NCI-H524 (cell line): Measurements from ENCODE around the gene AFF3.

Experiments
- DNase-seq, 2 experiments: peaks; one replicate each; lab custom pipeline; 2025; lab: John Stamatoyannopoulos, UW

AFF3 gene

DNA sequence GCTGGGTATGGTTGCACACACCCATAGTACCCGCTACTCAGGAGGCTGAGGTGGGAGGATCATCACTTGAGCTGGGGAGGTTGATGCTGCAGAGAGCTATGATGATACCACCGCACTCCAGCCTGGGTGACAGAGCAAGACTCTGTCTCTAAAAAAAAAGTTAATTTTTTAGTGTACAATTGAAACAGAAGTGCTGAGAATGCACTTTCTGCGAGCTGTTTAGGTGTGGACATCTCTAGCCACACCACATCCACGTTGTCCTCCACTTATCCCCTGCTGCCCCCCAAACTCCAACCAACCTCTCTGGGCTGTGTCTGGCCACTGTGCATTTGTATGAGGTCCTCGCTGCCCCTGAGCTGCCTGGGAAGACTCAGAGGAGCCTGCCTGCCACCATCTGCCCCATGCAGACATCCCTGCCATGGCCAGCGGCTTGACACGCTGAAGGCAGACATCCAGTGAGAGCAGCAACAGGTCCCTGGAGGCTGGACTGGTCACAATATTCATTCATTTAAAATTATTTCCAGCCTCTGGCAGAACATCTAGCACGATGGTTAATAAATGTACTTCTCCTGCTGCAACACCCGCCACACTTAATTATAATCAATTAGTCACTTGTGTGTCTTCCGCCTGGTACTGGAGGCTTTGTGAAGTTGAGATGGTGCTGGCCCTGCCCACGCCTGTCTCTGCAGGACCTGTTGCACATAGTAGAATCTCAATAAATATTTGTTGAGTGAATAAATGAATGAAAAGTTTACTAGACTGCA lies 3.7 kb upstream of the AFF3 start:
- no peak for DNase-seq

DNA sequence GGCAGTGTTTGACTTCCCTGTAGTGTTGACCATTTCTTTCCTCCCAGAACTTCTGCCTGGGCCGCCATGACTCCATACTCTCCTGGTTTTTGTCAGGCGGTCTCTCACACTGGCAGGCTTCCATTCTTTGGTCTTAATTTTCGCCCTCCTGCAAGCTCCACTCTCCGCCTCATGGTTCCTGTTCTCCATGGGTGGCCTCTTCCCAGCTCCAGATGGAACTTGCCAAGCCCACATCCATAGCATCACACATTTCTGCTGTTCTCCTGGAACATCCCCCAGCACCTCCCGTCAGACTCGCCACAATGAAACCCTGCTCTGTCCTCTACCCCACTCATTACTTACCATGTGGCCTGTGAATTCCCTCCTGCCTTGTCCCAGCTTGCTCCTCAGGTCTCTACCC lies 896 bp upstream of the AFF3 start:
- DNase-seq, result no peak

DNA sequence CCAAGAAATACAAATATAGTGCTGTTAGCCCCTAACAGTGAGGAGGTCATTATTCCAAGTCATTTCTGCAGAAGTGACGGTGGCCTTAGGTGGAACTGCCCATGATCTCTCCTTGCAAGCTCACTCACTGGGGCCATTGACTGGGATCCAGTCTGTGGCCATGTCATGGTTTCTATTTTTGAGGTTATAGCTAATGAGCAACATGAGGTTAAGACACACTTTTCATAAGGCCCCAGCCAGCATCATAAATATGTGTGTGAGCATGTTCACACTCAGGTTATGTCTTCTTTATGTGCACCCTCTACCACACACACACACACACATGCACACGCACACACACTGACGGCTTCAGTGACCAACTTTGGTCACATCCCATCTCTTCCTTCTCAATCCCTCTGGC lies 484 bp downstream of the AFF3 start:
- DNase-seq, result no peak

DNA sequence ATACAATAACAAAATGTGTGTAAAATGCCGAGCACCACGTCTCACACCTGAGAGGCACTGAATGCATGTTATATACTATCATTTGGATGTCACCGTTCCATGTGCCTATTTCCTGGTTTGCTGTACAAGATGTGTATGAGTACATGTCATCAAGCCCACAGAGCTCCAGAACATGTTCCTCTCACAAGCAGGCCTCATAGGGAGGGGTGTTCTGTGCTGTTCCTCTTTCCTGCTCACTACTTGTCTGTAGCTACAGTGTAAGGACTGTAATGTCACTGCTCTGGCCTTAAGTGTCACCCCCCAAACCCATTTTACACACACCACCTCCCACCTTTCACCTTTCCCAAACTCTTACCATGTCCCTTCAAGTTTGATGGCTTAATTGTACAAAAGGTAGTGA lies 1.8 kb downstream of the AFF3 start:
- DNase-seq, result no peak

DNA sequence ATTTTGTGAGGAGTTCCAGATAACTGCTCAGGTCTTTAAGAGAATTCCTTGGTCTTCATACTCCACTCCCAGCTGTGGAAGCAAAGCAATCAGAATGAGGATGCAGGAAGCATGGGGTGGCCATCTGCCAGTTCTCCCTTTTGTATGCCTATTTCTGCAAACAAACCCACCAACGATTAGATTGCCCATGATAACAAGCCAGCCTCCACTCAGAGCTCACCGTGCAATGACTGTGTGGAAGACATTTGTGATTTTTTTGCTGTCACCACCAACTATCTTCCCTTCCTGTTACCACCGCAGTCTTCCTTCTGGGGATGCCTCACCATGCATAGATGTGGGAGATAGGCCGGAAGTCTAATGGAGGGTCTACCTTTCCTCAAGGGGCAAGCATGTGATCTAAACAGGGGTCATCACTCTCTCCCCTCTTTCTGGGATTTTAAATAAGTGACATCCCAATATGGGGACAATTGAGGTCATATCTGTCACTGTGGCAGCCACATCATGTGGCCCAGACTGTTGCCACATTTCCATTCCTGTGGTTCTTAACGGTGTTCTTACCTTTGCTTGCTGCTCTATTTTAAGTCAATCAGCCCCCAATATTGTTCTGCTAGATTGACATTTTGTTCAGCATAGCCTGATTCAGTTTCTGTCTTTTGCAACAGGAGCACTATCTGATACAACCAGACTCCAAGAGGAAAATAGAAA lies 4.4 kb downstream of the AFF3 start:
- DNase-seq, result no peak

DNA sequence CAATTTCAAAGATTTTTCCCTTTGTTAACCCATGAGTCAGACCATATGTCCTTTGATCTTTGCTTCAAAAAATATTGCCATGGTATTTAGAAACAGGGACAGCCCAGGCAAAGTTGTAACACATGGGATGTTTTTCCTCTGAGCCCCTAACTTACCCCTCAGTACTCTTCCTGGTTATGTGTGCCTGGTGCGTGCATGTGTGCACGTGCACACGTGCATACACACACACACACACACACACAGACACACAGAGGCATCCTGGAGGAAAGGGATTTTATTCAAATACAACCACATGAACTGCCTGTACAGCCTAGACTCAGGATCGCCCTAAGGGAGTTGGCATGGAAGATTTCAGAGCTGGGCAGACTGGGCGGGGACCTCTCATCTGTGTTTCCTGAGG lies 5.1 kb downstream of the AFF3 start:
- no peak for DNase-seq

DNA sequence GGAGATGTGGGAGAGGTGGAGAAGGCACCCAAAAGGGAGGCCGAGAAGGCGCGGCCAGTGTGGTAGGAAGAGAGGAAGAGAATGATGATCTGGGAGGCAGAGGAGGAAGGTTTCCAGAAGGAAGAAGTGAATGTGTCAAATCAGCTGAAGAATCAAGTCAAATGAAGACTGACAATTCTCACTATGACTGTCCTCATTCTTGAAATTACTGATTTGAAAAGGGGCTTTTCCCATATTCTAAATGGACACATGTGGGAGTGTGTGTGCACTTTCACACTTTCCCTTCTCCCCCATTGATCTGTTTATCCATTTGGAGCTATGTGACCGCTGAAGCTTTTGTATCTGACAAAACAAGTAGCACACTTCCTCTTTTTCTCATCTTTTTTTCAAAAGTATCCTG lies 6.1 kb downstream of the AFF3 start:
- no peak for DNase-seq

DNA sequence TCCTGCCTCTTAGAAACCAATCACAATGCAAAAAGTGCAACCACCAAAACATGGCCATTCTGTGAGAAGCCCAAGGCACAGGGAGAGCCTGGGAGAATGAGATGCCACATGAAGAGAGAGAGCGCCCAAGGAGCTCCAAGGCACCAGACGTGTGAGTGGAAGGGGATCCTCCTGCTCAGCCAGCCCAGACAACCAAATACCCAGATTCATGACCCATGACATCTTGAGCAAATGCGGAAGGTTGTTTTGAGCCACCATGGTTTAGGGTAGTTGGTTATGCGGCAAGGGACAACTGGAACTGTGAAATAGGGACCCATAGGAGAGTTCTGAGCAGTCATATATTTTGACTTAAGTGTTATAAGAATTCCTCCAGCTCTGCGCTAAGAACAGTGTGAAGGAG lies 7.0 kb downstream of the AFF3 start:
- DNase-seq, result no peak

DNA sequence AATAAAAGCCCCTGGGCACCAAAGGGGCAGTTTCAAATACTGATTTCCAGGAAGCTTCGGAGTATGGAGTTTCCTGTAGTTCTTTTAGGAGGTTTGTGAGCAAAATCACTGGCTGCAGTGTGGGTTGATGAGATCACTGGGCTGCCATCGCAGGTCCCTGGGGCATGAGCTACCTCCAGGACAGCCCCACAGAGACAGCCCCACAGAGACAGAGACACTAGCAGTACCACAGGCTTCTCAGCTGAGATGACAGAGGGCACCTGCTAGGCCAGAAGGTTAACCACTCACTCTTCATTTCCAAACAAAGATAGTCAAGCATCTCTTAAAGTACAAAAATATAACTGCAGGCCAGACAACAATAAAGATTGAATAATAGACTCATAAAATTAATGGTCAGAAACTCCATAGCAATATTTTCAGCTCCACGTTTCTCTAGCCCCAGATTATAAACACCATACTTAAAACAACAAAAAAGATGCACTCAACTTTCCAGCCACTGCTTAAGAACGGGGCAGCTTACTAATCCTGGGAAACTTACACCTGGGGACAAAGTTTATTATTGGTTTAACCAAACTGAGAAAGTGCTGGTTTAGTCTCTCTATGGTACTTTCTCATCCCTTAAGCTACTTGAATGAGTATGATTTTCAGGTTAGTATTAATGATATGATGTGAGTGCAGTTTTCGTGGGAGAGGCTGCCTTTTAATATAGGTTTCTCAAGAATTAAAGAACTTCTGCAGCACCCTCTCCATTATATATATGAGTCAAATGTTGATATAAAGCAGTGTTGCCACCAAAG lies 11.6 kb downstream of the AFF3 start:
- no peak for DNase-seq

DNA sequence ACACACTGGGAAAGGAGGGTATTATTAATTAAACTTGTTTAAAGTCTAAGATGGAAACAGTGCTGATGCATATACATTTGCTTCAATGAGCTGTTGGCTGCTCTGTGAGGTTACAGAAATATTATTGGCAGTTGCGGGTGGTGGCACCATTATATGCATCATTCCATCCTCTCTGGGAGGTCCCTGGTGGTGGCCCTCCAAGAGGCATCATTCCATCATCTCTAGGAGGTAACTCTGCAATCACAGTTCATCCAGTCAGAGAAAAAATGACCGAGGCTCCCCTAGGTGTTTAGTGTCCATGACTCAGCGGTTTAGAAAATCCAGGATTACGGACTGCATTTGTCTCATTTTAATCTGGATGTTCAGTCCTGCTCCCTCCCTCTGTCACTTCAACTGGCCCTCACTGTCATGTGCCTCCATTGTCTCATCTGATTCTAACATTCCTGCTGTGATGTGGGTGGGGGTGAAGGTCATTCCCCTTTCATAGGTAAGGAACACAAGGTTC lies 15.4 kb downstream of the AFF3 start:
- no peak for DNase-seq

DNA sequence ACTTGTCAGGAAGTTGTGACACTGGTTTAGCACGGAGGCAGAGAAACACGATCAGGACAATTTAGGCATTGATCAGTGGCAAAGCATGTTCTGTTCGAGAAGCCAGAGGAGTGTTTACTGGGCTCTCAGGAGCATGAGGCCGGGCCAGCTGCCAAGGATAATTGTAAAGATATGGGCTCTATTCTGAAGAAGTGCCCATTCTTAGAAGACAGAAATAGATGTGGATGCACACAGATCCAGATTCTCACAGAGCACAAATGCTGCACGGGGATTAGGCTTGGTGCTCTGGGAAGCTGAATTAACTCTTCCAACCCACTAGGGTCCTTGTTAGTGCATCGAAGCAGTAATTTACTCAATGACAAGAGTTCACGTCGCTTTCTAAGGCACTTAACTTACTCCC lies 16.2 kb downstream of the AFF3 start:
- DNase-seq, result peak; percentile 26 to 55

DNA sequence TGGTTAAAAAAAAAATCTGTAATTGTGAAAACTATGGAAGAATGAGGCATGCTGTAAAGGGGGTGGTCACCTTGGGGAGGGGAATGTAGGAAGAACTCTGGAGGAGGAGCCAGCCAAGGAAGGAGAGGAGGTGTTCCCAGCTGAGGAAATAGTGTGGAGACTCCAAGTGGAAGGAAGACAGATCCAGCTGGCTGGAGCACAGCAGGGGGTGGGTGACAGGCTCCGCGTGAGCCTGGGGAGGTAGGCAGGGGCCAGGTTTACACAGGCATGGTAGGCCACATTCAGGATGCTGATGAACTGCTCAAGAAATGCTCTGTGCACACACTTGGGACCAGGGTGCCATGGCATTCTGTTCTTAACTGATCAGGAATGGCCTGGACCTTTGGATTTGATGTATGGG lies 16.8 kb downstream of the AFF3 start:
- DNase-seq, result no peak

DNA sequence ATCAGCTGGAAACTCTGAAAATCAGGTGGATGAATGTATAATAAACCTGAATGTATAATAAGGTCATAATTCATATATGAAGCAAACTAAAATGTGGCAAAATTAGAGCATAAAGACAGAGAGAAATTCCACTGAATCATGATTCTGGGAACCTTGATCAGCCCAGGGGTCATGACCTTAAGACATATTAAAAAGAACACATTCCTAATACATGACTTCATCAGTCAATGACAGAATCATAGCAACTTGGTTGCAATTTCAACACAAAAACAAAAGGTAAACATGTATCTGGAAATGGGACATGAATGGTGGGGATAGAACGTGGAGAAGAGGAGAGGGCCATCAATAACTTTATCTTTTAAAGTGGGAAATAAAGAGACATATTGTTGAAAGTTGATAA lies 17.6 kb downstream of the AFF3 start:
- no peak for DNase-seq

DNA sequence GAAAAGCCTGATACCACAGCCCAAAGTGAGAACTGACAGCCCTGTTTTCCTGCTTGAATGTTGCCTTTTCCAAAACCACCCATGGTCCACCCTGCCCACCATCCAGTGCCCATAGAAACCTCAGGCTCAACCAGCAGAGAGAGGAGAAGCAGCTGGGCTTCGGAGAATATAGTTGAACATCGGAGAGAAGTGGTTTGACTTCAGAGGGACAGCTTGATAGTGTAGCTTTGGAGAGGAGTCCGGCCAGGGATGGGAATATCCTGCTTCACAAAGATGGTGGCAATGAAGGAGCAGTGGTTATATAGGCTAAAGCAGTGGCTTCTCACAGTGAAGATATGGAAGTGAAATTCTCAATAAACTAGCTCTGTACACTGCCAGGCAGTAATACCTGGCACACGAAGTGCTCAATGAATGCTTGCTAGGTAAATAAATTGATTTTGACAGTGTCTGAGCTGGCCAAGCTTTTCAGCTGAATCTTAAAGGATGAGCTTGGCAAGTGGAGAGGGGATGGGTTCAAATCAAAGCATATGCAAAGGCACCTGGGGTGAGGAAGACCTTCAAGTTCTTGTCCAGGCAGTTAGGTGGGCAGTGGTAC lies 21.2 kb downstream of the AFF3 start:
- no peak for DNase-seq

DNA sequence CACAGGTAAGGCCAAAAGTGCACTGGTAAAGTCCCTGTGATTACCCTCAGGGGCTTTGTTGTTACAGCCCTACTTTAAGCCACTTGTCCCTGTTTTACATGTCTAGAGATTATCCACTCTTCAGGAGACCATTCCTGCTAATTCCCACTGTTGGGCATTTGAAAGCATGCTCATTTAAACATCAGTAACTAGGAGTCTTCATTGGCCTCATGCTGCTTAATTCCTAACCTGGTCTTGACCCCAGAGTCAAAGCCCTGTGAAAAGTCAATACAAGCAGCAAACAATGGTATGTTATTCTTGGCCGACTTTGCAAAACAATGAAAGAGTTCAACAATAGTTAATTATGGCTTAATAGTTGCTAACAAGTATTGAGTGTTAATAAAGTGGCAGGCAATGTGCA lies 23.2 kb downstream of the AFF3 start:
- peak; percentile 17 to 42 for DNase-seq

DNA sequence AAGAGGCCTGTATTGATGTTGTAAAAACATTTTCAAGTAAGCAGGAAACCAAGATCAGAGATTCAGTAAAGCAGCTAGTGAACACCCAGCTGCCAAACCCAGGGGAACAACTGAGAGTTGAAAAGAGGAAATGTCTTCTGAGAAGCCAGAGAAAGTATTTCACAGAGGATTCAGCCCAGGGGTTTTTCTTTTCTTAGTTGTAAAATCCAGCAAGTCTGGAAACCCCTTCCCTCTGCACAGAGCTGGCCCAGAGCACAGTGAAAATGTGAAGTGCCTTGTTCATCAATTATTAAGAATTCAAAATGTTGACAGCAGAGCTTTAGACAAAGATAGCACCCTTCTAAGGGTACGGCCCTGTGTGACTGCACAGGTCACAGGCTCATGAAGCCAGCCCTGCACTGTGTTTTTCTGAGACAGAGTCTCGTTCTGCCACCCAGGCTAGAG lies 28.4 kb downstream of the AFF3 start:
- no peak for DNase-seq

DNA sequence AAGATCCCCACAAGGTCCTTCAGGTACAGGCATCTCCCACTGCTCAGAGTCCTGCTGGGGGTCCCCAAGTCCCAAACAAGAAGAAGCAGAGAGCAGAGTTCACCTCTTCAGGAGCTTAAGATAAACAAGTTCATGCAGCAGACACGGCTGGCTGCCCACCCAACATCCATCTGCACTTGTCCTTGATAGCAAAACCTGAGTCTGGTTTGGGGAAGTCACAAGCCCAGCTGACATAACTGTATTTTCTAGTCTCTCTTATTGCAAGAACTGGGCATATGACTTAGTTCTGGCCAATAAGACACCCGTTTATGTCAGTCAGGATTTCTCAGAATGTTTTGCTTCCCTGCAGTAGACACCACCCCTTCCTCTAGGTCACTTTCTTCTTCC lies 31.8 kb downstream of the AFF3 start:
- no peak for DNase-seq

DNA sequence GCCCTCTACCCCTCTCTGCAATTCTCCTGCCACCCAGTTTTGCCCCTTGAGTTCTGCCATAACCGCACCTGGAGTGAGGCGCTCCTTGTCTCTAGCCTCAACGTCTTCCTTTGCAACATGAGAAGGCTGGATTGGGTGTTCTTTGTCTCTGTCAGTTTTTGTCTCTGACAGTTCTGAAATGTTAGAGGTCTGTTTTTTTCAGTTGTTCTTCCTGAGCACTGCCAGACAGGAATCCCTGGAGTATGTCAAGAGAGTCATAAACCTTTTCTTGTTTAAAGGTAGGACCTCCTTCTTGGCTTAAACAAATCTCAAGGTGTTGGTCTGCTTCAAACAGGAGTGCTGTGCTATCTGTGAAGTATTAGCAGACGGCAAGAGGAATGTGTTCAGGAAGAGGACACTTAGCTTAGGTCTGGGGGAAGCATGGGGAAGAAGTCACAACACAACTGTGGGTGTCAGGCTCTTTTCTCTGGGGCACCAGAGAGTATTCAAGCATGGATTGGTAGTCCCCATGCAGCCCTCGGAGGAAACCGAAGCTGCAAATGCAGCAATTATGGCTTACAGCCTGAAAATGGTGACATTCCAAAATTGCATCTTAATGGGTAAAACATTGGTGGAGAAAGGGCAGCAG lies 32.3 kb downstream of the AFF3 start:
- DNase-seq, result no peak

DNA sequence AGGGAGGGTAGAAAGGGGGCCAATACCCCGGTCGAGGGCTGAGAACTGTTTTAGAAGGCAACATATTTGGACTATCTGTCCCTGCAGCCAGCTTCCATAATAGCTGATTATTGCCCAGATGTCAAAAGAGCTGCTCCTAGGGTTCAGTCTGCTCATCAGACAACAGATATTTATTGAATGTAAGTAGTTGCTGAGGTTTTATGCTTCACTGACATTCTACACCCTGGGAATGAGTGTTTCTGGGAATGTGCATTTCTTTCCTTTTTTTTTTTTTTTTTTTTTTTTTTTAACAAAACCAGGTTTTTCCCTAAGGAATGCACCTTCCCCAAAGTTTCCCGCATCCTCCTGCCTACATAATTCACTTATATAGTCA lies 33.8 kb downstream of the AFF3 start:
- DNase-seq, result peak in 1 of 2 experiments; percentile 63

DNA sequence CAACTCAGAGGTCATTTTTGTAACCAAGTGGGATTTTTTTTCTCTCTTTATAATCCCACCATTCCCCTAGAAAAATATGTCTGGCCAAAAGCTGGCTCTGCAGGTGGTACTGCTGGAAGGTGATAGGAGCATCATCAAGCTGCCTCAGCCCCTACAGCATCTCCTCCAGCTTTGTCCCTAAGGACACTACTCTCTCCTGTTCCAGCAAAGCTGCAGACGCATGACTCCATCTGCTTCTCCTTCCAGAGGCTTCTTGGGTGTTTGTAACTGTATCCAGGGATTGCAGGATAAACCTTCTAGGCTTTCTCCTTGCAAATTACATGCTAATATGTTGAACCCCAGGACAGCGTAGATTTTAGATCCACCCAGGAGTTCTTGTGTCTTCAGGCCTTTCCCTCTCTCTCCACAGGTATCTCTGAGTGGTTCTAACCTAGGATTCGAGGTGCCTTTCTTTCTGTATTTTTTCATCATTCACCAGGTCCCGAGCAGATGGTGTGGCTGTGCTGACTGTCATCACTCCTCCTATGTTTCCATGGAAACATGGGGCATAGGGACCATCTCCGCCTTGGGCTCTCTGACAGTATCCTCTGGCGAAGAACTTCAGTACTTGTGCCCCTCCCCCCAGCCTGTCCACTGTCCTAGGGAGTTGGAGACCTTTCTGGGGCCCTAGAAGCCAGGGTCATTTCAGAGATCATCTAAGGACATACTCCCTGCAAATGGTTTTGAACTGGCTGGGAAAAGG lies 34.3 kb downstream of the AFF3 start:
- DNase-seq, result peak; percentile 81 to 93

DNA sequence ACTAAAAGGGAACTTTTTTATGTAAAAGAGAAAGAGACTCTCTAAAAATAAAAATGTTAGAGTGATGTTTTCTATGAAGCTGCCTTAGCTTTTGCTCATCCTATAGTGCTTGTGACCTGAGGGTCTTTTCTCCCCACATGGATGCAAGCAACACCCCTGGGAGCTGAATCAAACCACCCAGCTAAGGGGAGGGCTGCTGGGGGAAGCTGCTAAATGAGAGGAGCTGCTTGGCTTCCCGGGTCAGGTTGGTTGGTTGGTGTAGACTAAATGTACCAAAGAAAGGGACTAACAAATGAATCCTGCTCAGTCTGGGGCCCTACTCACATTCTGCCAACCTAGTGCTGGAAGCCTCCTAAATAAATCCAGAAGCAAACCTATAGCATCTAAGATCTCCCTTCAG lies 35.0 kb downstream of the AFF3 start:
- no peak for DNase-seq
